H1 (cell line): ENCODE measurements around the gene RAB8B. TPM values are rescaled to one million over a fixed set of nuclear protein-coding genes. Genes with fewer than 3 reads are reported as not detected.

ENCODE experiments used
- SIN3A ChIP-seq, 2 experiments: IDR thresholded peaks in 1 of 2; conservative IDR thresholded peaks in 1 of 2; 2 replicates each; pipeline ENCODE4 v1.6.1; 2011 to 2012; ENCODE audit warnings: low read length in 2 of 2, improper control_type of control experiment in 1 of 2, low read depth in 1 of 2, mild to moderate bottlenecking in 1 of 2
- SP1 ChIP-seq: IDR thresholded peaks from 2 replicates; pipeline ENCODE4 v1.6.1; 2011; ENCODE audit warnings: low read depth, low read length
- polyA plus RNA-seq, 7 experiments: library from polyadenylated mRNA; depleted of rRNA in 3 of 7; stranded (reverse) in 5 of 7; unstranded in 2 of 7; fragments of >200 nt in 5 of 7; fragments of 200-250 nt in 2 of 7; gene quantifications; 1 replicate in 5 of 7; 2 replicates in 1 of 7; 4 replicates in 1 of 7; pipeline versions ENCODE4 v1.2.1 to v1.2.3, GENCODE V29; 2011 to 2013; ENCODE audit warnings: missing spikeins in 2 of 7, mixed read lengths in 2 of 7
- total RNA-seq: library from RNA; stranded (reverse); fragmentation: NEBNext Ultra II Directional; extraction: Animal tissue kit (Norgen Biotek cat#: 25700); gene quantifications from 2 replicates; pipeline ENCODE4 v1.2.1, GENCODE V29; 2021

RAB8B gene
- total and polyA plus RNA-seq, 2 of the 8 experiments (the other 6 are each of a cell fraction or from before 2014, with no cell fraction given), result 9.5 to 47.8 TPM

- TF ChIP-seq SIN3A (conservative IDR thresholded peaks at IDR 0.05 in 1 of 2, IDR thresholded peaks at IDR 0.05 in 1 of 2; ENCODE audit: low read depth in 1 of 2, low read length in 2 of 2), result no peak
- no peak for TF ChIP-seq SP1
Measured at GRCh38 chr15:63223463-63223862, 34.1 kb downstream of the RAB8B start (continued).
